GM13977 (cell line): ENCODE measurements around the gene MYH6.

ENCODE experiments used
- DNase-seq: peaks from one replicate; pipeline ENCODE4 v3.0.0; 2012; ENCODE audit warnings: low spot score
- in situ Hi-C: fragments of 300-500 bp; cut with MboI; formaldehyde crosslinking; loops from one replicate; pipeline ENCODE4 v1.12.0; 2022; ENCODE audit warnings: low sequenced_read_pairs, low pct_unique_long_range_greater_than_20kb, mixed read lengths, inconsistent platforms; ENCODE audit not compliant: unreplicated experiment
- TF ChIP-seq, protein P1 (sequence below): IDR thresholded peaks from 2 replicates; pipeline ENCODE4 v1.5.1; 2012; ENCODE audit warnings: mild to moderate bottlenecking, control low read depth; ENCODE audit not compliant: insufficient read depth; ENCODE audit errors: extremely low read depth, missing control alignments

MYH6 gene

DNA sequence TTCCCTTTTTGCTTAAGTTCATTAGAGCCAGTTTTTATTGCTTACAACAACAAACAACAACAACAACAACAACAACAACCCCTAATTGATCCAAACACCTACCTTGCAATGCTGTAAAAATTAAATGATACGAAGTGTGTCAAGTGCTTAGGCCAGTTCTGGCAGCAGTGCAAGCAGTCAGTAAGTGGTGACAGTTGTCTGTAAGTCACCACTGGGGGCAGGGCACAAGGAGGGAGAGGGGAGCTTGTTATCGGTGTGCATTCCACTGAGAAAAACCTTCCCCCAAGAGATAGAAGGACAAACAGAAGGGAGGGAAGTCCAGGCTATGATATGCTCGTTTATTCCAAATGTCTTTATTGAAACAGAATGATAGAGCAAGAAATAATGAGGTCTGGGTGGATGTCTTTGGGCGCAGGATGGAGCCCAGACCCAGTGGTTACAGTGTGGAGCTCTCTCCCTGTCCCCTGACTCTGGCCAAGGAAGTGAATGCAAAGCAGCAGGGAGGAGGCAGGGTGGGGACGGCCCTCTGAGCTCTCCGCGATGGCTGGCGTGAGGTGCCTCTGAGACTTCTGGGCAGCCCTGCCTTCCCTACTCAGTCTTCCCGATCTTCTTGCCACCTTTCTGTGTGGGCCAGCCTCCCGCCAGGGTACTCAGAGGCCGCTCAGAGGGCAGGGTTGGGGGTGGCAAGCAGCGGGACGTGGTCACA, 61.9 kb downstream of the MYH6 start:
- TF ChIP-seq, protein P1, sequence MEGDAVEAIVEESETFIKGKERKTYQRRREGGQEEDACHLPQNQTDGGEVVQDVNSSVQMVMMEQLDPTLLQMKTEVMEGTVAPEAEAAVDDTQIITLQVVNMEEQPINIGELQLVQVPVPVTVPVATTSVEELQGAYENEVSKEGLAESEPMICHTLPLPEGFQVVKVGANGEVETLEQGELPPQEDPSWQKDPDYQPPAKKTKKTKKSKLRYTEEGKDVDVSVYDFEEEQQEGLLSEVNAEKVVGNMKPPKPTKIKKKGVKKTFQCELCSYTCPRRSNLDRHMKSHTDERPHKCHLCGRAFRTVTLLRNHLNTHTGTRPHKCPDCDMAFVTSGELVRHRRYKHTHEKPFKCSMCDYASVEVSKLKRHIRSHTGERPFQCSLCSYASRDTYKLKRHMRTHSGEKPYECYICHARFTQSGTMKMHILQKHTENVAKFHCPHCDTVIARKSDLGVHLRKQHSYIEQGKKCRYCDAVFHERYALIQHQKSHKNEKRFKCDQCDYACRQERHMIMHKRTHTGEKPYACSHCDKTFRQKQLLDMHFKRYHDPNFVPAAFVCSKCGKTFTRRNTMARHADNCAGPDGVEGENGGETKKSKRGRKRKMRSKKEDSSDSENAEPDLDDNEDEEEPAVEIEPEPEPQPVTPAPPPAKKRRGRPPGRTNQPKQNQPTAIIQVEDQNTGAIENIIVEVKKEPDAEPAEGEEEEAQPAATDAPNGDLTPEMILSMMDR, result no peak
- in situ Hi-C loops, result no loop called here
- DNase-seq, result no peak

DNA sequence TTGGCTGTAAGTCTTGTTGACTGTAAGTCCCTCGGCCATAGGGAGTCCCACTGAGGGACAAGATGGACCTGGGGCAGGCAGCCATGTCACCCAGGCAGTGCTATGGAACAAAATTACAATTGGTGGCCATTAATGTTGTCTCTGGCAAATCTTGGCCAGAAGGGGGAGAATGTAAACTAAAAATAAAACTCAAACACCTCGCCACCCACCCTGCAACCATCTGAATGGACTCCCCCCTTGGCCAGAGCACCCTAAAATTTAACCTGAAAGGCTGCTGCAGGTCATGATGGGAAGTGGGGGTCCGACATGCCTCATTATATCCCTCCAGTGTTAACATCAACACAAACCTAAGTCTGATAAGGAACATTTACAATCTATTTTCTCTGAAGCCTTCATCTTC, 63.6 kb downstream of the MYH6 start:
- DNase-seq, result no peak
- TF ChIP-seq, protein P1, result no peak
- in situ Hi-C loops, result no loop called here

DNA sequence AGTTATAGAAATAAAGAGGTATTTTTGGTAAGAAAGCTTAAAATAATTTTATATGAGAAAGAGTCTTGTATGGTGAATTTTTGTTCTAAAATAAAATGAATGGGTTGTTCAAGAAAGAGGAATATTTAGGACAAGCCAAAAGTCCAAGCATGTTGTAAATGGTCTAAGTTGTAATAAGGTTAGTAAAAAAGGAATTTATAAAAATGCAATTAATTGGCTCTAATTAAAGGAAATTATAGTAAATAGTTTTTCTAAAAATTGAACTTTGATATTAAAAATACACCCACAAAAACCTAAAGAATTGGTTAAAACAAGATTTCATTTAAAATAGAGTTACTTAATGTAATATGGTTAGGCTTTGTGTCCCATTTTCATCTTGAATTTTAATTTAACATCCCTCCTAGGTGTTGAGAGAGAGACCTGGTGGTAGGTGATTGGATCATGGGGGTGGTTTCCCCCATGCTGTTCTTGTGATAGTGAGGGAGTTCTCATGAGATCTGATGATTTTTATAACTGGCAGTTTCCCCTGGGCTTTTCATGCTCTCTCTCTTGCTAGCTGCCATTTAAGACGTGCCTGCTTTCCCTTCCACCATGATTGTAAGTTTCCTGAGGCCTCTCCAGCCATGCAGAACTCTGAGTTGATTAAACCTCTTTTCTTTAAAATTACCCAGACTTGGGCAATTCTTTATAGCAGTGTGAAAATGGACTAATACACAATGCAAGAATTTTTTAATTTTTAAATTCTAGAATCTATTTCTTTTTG, 68.4 kb downstream of the MYH6 start:
- TF ChIP-seq, protein P1, result no peak
- no peak for DNase-seq
- in situ Hi-C loops, result no loop called here

DNA sequence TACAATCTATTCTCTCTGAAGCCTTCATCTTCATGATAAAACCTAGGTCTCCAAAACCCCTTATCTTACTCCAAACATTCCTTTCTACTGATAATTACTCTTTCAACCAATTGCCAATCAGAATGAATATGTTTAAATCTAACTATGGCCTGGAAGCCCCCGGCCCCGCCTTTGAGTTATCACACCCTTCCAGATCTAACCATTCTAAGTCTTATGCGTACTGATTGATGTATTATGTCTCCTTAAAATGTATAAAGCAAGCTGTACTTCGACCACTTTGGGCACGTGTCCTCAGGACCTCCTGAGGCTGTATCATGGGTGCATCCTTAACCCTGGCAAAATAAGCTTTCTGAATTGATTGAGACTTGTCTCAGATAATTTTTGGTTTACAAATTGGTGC, 72.5 kb downstream of the MYH6 start:
- in situ Hi-C loops, result no loop called here
- no peak for DNase-seq
- TF ChIP-seq, protein P1, result no peak
